ENCODE results near the gene ZNF346.
A peak's percentile ranks its signal among the peaks of the same experiment; 100 is the strongest.

Gene ZNF346

GRCh38 chr5:177094224-177095087 is 72.0 kb downstream of the ZNF346 start:
- DNase-seq (ENCODE audit: low read depth in 2 of 2), result no peak

DNA sequence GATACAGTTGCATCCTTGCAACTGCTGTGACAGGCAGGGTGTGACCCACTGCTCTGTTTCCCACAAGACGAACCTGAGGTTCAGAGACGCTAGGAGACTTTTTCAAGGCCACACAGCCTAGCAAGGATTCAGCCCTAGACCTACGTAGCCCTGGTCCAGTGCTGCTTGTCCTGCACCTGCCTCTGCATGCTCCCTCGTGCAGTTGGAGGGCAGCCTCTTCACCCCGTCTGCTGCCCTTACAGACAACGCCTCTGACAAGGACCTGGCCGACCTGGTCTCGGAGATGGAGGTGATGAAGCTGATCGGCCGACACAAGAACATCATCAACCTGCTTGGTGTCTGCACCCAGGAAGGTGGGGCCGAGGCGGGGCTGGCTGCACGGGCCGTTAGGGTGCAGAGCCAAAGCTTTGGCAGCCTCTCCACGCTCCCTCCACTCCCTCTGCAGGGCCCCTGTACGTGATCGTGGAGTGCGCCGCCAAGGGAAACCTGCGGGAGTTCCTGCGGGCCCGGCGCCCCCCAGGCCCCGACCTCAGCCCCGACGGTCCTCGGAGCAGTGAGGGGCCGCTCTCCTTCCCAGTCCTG is 72.7 kb downstream of the ZNF346 start:
- DNase-seq (ENCODE audit: low read depth in 2 of 2), result no peak

DNA sequence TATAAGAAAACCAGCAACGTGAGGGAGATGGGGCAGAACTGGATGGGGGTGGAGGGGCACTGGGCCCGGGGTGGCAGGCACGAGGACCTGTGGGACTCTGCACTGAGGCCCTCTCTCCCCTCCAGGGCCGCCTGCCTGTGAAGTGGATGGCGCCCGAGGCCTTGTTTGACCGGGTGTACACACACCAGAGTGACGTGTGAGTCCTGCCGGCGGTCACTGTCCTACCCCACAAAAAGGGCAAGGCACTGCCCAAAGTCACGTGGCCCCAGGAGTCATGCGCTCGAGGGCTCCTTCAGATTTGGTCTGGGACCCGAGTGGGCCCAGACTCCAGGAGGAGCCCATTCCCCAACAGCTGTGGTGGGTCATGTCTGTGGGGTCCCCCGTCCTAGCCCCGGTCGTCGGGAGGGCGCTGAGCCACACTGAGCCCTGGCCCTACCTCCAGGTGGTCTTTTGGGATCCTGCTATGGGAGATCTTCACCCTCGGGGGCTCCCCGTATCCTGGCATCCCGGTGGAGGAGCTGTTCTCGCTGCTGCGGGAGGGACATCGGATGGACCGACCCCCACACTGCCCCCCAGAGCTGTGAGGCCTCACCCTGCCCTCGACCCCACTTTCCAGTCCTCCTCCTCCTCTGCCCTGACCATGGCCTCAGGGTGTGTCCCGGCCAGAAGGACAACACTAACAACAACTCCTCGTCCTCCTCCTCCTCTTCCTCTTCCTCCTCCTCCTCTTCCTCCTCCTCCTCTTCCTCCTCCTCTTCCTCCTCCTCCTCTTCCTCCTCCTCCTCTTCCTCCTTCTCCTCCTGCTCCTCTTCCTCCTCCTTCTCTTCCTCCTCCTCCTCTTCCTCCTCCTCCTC is 73.9 kb downstream of the ZNF346 start:
- no peak for DNase-seq (ENCODE audit: low read depth in 2 of 2)

- no peak for DNase-seq (ENCODE audit: low read depth in 2 of 2)
Measured at GRCh38 chr5:177097016-177097985, 74.8 kb downstream of the ZNF346 start.

DNA sequence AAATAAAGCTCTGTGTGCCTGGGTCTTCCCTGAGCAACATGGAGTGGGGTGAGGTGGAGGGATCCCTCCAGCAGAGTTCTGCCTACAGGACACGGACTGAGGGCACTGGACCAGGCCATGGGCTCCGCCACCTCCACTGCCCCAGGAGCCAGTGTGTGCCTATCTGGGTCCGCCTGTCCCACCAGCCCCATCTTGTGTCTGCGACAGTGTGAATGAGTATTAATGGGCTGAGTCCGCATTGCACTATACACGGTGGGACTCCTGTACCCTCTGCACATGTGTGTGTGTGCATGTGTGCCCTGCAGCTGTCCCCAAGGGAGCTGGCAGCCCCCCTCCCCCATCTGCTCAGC is 75.6 kb downstream of the ZNF346 start:
- no peak for DNase-seq (ENCODE audit: low read depth in 2 of 2)

GRCh38 chr5:177098470-177099141 is 76.1 kb downstream of the ZNF346 start:
- DNase-seq (ENCODE audit: low read depth in 2 of 2), result no peak

GRCh38 chr5:177099422-177100093 is 77.1 kb downstream of the ZNF346 start:
- no peak for DNase-seq (ENCODE audit: low read depth in 2 of 2)

GRCh38 chr5:177100714-177101121 is 78.2 kb downstream of the ZNF346 start:
- no peak for DNase-seq (ENCODE audit: low read depth in 2 of 2)

GRCh38 chr5:177103523-177104253 is 81.2 kb downstream of the ZNF346 start:
- DNase-seq (ENCODE audit: low read depth in 2 of 2), result no peak

- DNase-seq (ENCODE audit: low read depth in 2 of 2), result no peak
Measured at GRCh38 chr5:177105691-177106476, 83.4 kb downstream of the ZNF346 start.

DNA sequence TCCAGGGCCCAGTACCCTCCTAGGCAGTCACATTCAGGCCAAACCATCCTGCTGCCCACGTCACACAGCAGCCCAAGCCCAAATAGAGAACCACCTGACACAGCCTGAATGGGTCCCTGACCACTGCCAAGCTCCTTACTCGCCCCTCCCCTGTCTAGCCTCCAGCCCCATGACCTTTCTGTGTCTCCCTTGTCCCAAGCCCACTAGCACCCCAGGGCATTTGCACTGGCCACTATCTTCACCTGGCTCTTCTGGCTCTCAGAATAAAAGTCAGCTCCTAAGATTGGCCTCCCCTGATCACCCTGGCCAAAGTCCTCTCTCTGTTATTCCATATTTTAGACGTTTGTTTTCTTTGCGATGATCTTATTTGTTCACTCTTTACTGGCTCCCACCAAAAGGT is 84.7 kb downstream of the ZNF346 start:
- no peak for DNase-seq (ENCODE audit: low read depth in 2 of 2)

DNA sequence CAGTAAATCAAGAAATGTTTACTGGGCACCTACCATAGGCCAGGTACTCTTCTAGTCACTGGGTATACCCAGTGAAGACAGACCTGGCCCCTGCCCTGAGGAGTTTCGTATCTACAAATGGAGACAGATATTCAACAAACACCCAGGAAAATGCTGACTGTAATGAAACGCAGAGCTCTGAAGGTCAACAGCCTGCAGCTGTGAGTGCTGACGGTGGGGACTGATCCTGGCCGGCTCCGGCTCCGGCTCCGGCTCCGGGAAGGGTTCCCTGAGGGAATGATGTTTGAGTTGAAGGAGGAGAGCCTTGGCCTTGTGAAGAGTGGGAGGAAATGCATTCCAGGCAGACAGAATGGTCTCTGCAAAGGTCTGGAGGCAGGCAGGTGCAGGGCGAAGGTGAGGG is 87.3 kb downstream of the ZNF346 start:
- no peak for DNase-seq (ENCODE audit: low read depth in 2 of 2)

GRCh38 chr5:177111720-177112394 is 89.4 kb downstream of the ZNF346 start:
- DNase-seq (ENCODE audit: low read depth in 2 of 2), result no peak

DNA sequence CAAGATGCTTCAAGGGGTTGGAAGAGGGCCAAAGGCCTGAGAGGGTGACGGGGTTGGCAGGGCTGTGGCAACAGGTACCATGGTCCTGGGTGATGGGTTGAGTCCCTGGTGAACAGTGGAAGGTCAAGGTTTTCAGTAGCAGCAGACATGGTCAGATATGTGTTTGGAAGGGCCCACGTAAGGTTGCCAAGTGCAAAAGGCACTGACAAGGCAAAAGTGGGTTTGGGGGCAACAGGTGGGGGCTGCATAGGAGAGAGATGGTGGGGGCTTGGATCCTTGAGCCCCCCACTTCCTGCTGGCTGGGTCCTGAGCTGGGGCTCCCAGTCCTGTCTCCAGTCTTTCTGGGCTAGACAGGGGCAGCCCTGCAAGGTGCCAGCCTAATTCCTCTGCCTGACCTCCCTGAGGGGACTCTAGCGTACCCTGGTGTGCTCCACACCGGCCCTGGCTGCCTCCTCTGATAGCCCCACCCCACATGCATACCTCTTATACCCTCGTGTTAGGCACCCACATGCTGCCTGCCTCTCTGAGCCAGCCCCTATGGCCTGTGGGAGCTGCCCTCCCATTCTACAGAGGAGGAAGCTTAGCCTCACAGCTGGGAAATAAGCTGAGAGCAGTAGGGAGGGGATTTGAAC is 90.2 kb downstream of the ZNF346 start:
- no peak for DNase-seq (ENCODE audit: low read depth in 2 of 2)

GRCh38 chr5:177113566-177114424 is 91.3 kb downstream of the ZNF346 start:
- DNase-seq (ENCODE audit: low read depth in 2 of 2), result peak; percentile 32 to 45

DNA sequence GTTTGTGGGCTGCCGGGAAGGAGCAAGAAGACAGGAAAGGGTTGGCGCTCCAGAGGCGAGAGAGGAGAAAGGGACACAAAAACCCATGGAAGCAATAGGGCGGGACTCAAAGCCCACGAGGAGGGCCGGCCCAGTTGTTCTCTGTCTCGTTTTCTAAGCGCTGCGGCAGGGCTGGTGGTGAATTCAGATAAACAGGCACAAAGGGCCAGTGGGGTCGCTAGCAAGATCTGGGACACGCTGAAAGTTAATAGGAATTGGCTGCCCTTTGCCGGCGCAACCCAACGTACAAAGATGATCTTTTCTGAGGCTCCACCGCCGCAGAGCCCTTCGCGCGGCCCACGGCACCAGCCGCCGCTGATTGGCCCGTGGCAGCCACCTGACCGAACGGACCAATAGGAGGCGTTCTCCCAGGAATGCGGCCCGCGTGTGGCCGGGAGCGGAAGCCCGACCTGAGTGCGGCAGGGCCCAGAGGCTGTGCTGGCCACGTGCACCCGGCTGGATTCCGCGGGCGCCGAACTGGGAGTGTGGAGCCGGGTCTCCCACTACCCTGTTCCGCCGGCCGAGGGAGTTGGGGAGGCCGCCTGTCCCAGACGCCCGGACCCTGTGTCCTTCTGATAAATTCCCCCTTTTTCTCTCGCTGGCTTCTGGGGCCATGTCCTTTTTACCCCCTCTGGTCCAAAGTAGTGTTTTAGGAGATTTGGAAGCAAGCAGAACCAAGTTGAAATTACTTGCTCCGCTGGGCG is 94.3 kb downstream of the ZNF346 start:
- DNase-seq (ENCODE audit: low read depth in 2 of 2), result peak; percentile 64 to 70
